Measurements from ENCODE around the gene GNRH2. TPM values are rescaled to one million over a fixed set of nuclear protein-coding genes. Genes with fewer than 3 reads are reported as not detected.

The GNRH2 gene, protein sequence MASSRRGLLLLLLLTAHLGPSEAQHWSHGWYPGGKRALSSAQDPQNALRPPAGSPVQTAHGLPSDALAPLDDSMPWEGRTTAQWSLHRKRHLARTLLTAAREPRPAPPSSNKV
- total RNA-seq: 1 to 10 TPM in 1 of 2 donors, not detected in 1; 2.5 TPM
- polyA plus RNA-seq (2013, experiment 1 of 2): not detected
- polyA plus RNA-seq (2013, experiment 2 of 2): not detected
- long read RNA-seq, experiment 1: 0 reads
- long read RNA-seq, experiment 2: 0 reads
- long read RNA-seq, experiment 3: 0 reads
- long read RNA-seq, experiment 4: 0 reads

DNA sequence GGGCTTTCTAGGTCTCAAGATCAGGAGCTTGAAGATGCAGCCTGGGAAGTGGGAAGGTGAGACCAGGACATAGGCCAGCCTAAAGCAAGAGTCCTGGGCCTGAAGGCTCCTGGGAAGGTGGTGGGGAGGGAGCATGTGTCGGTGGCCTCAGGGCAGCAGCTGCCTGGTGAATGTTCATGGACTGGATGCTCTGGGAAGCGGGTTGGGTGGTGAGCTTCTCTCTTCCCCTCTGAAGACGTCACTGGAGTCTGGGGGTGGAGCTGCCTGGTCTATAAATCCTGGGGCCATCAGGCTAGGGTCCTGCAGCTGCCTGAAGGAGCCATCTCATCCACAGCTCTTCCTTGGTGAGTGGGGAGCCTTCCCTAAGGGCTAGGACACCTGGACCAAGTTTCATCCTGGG lies at the start of gene GNRH2:
GNRH2 (plus strand) TSS at position 301 of the 400 bp plus-strand sequence. CDS start 793 bp downstream, outside the sequence.
- no peak within 1 kb of the TSS for H3K4me3 ChIP-seq (ENCODE audit: low read length)
- no peak within 1 kb of the TSS for H3K9ac ChIP-seq (ENCODE audit: extremely low read depth, low read length, poor library complexity, severe bottlenecking)
- Mint-ChIP-seq H3K4me3 (no peak within 1 kb of the TSS), H3K27ac (no peak within 1 kb of the TSS), H3K36me3 (ENCODE audit: low read depth) (peaks cover 38% of the 10 kb centered on the region), H3K27me3 (ENCODE audit: insufficient read depth) (no peaks in the 10 kb centered on the region), H3K9me3 (no peaks in the 10 kb centered on the region), H3K4me1 (peaks cover 29% of the 10 kb centered on the region)
- DNase-seq: no peak
- H3K27me3 ChIP-seq (ENCODE audit: control insufficient read depth, insufficient read depth, low read length, poor library complexity, severe bottlenecking): no peaks in the 10 kb centered on the region
- peaks cover 33% of the 10 kb centered on the region for H3K36me3 ChIP-seq (ENCODE audit: control insufficient read depth, insufficient read depth, low read length)
- WGBS, 2 experiments (ENCODE audit: insufficient coverage in 1 of 2, insufficient read length in 1 of 2): 93 to 100% methylated on average over 1 to 3 of the region's 3 CpGs
- peaks cover 11% of the 10 kb centered on the region for H3K4me1 ChIP-seq (ENCODE audit: control insufficient read depth, insufficient read depth, low read length)
- H3K27ac ChIP-seq (ENCODE audit: low read depth, low read length): no peak within 1 kb of the TSS
- TF ChIP-seq, protein P1, sequence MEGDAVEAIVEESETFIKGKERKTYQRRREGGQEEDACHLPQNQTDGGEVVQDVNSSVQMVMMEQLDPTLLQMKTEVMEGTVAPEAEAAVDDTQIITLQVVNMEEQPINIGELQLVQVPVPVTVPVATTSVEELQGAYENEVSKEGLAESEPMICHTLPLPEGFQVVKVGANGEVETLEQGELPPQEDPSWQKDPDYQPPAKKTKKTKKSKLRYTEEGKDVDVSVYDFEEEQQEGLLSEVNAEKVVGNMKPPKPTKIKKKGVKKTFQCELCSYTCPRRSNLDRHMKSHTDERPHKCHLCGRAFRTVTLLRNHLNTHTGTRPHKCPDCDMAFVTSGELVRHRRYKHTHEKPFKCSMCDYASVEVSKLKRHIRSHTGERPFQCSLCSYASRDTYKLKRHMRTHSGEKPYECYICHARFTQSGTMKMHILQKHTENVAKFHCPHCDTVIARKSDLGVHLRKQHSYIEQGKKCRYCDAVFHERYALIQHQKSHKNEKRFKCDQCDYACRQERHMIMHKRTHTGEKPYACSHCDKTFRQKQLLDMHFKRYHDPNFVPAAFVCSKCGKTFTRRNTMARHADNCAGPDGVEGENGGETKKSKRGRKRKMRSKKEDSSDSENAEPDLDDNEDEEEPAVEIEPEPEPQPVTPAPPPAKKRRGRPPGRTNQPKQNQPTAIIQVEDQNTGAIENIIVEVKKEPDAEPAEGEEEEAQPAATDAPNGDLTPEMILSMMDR (conservative IDR thresholded peaks at IDR 0.05): no peak
- H3K9me3 ChIP-seq (ENCODE audit: control insufficient read depth, low read length): no peaks in the 10 kb centered on the region

DNA sequence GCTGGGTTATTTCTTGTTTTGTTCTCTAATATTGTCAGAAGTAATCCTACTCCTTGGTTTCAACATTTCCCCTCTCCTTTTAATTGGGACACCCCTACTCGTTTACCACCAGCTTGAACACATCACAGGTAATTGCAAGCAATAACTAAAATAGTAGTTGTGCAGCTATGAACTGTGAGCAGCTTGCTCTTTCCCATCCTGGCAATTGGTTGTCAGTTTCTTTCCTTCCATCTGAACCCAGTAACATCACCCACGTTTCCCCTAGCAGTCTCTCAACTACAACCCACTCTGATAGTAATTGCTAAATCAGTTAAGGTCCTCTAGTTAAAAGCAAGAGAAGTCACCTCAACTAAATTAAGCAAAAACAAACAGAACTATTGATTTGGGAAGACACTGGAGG lies 47.6 kb upstream of the GNRH2 start:
- Mint-ChIP-seq H3K36me3 (ENCODE audit: low read depth) (peaks cover 32% of the 10 kb centered on the region), H3K27me3 (ENCODE audit: insufficient read depth) (no peaks in the 10 kb centered on the region), H3K4me3 (no peak overlapping the region), H3K9me3 (no peaks in the 10 kb centered on the region), H3K4me1 (no peaks in the 10 kb centered on the region), H3K27ac (no peak overlapping the region)
- no peak overlapping the region for H3K27ac ChIP-seq (ENCODE audit: low read depth, low read length)
- no peak overlapping the region for H3K4me3 ChIP-seq (ENCODE audit: low read length)
- H3K9ac ChIP-seq (ENCODE audit: extremely low read depth, low read length, poor library complexity, severe bottlenecking): no peak overlapping the region
- H3K9me3 ChIP-seq (ENCODE audit: control insufficient read depth, low read length): no peaks in the 10 kb centered on the region
- TF ChIP-seq, protein P1 (conservative IDR thresholded peaks at IDR 0.05): no peak
- peaks cover 50% of the 10 kb centered on the region for H3K36me3 ChIP-seq (ENCODE audit: control insufficient read depth, insufficient read depth, low read length)
- H3K4me1 ChIP-seq (ENCODE audit: control insufficient read depth, insufficient read depth, low read length): no peaks in the 10 kb centered on the region
- no peaks in the 10 kb centered on the region for H3K27me3 ChIP-seq (ENCODE audit: control insufficient read depth, insufficient read depth, low read length, poor library complexity, severe bottlenecking)
- WGBS, 2 experiments (ENCODE audit: insufficient coverage in 1 of 2, insufficient read length in 1 of 2): 95 to 100% methylated on average over 1 to 2 of the region's 2 CpGs
- DNase-seq: no peak

DNA sequence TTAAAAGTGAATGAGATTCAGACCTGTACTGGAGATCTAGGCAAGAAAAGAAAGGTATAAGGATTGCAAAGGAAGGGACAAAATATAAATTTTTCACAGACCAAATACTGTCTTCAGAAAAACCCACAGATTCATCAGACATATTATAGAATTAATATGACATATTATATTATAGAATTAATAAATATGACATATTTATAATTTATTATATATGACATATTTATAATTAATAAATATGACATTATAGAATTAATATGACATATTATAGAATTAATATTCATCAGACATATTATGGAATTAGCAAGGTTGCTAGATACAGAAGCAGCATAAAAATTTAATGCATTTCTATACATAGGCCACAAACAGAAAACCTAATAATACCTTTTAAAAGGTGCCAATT lies 44.7 kb upstream of the GNRH2 start:
- Mint-ChIP-seq H3K4me1 (no peaks in the 10 kb centered on the region), H3K36me3 (ENCODE audit: low read depth) (peaks cover 23% of the 10 kb centered on the region), H3K27ac (no peak overlapping the region), H3K27me3 (ENCODE audit: insufficient read depth) (no peaks in the 10 kb centered on the region), H3K9me3 (no peaks in the 10 kb centered on the region), H3K4me3 (no peak overlapping the region)
- no peaks in the 10 kb centered on the region for H3K27me3 ChIP-seq (ENCODE audit: control insufficient read depth, insufficient read depth, low read length, poor library complexity, severe bottlenecking)
- no peak overlapping the region for H3K27ac ChIP-seq (ENCODE audit: low read depth, low read length)
- H3K9me3 ChIP-seq (ENCODE audit: control insufficient read depth, low read length): no peaks in the 10 kb centered on the region
- DNase-seq: no peak
- TF ChIP-seq, protein P1 (conservative IDR thresholded peaks at IDR 0.05): no peak
- no peak overlapping the region for H3K9ac ChIP-seq (ENCODE audit: extremely low read depth, low read length, poor library complexity, severe bottlenecking)
- H3K4me1 ChIP-seq (ENCODE audit: control insufficient read depth, insufficient read depth, low read length): no peaks in the 10 kb centered on the region
- no peak overlapping the region for H3K4me3 ChIP-seq (ENCODE audit: low read length)
- H3K36me3 ChIP-seq (ENCODE audit: control insufficient read depth, insufficient read depth, low read length): peaks cover 27% of the 10 kb centered on the region
